NCI-H345 (cell line): Measurements from ENCODE around the gene LSAMP.

Experiments used
- DNase-seq: peaks from one replicate; lab custom pipeline; 2025; lab: John Stamatoyannopoulos, UW

LSAMP gene

GRCh38 chr3:115958526-115958925 is 486.8 kb downstream of the LSAMP start:
- no peak for DNase-seq

GRCh38 chr3:115947325-115947724 is 498.0 kb downstream of the LSAMP start:
- DNase-seq = no peak

GRCh38 chr3:115943579-115943978 is 501.7 kb downstream of the LSAMP start:
- DNase-seq = no peak

GRCh38 chr3:115937054-115937453 is 508.2 kb downstream of the LSAMP start:
- no peak for DNase-seq

- no peak for DNase-seq
These were observed 512.5 kb downstream of the LSAMP start for GRCh38 chr3:115932807-115933206.

GRCh38 chr3:115931581-115931980 is 513.7 kb downstream of the LSAMP start:
- DNase-seq = no peak

GRCh38 chr3:115930922-115931321 is 514.4 kb downstream of the LSAMP start:
- DNase-seq = no peak

- DNase-seq = no peak
These were observed 515.1 kb downstream of the LSAMP start for GRCh38 chr3:115930168-115930567.

GRCh38 chr3:115928376-115928775 is 516.9 kb downstream of the LSAMP start:
- DNase-seq = no peak

GRCh38 chr3:115927197-115927596 is 518.1 kb downstream of the LSAMP start:
- no peak for DNase-seq

- no peak for DNase-seq
These were observed 522.5 kb downstream of the LSAMP start for GRCh38 chr3:115922681-115923347.

- no peak for DNase-seq
These were observed 523.6 kb downstream of the LSAMP start for GRCh38 chr3:115921711-115922110.

GRCh38 chr3:115918900-115919299 is 526.4 kb downstream of the LSAMP start:
- no peak for DNase-seq

- DNase-seq = no peak
These were observed 528.4 kb downstream of the LSAMP start for GRCh38 chr3:115916866-115917265.

GRCh38 chr3:115915061-115915460 is 530.2 kb downstream of the LSAMP start:
- DNase-seq = no peak

- DNase-seq = no peak
These were observed 532.1 kb downstream of the LSAMP start for GRCh38 chr3:115913069-115913686.

GRCh38 chr3:115912372-115912771 is 532.9 kb downstream of the LSAMP start:
- DNase-seq = no peak

GRCh38 chr3:115905871-115906270 is 539.4 kb downstream of the LSAMP start:
- DNase-seq = no peak

- DNase-seq = no peak
These were observed 541.4 kb downstream of the LSAMP start for GRCh38 chr3:115903843-115904242.

GRCh38 chr3:115901008-115901407 is 544.3 kb downstream of the LSAMP start:
- DNase-seq = no peak

GRCh38 chr3:115899535-115899934 is 545.8 kb downstream of the LSAMP start:
- DNase-seq = no peak

GRCh38 chr3:115898656-115899410 is 546.5 kb downstream of the LSAMP start:
- DNase-seq = no peak

- DNase-seq = no peak
These were observed 554.2 kb downstream of the LSAMP start for GRCh38 chr3:115891006-115891636.
